Fibroblast of skin of right quadriceps (primary cell): ENCODE data around the gene CEP85L.
A peak's percentile ranks its signal among the peaks of the same experiment; 100 is the strongest.

ENCODE experiments used
- DNase-seq: peaks from one replicate; pipeline ENCODE4 v3.0.0-alpha.2; 2013

The CEP85L gene

DNA sequence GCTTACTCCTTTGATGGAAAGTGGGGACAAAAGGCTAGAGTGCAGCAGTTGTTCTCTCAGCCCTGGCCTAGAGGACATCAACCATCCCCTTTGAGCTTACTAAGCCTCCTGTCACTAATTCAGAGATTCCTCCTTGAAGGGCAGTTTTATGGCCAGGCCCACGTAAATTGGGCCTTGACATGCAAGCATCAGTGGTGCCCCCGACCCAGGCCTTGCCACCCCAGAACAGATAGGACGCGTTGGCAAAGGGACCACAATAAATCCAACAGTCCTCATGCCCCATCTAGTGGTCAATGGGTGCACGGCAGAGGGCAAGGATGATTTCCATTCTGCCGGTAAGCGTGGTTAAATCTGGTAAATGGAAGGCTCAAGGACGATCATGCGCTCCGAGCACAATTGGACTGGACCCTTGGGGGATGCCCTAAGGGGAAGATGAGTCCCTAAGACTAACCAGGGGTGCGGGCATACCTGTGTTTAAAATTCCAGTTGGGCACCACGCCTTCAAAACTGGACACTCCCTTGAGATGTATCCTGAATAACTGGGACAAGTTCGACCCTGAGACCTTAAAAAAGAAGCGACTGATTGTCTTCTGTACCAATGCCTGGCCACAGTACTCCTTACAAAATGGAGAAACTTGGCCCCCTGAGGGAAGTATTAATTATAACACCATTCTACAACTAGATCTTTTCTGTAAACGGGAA, 32.6 kb downstream of the CEP85L start:
- DNase-seq: peak; percentile 26

DNA sequence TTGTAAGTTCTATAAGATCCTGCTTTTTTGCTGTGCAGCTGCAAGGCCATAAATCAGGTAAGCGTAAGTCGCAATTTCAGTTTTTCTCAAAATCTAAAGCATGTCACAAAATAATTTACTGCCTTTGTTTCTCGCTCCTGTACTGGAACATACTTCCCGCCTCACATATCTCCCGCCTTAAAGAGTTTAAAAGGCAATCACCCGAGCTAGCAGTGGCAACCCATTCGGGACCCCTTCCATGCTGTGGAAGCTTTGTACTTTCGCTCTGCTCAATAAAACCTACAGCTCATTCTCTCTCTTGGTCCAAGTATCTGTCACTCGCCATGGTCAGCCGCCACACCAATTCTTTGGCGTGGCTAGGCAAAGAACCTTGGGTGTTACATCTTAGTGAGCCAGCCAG, 34.0 kb downstream of the CEP85L start:
- DNase-seq: no peak

DNA sequence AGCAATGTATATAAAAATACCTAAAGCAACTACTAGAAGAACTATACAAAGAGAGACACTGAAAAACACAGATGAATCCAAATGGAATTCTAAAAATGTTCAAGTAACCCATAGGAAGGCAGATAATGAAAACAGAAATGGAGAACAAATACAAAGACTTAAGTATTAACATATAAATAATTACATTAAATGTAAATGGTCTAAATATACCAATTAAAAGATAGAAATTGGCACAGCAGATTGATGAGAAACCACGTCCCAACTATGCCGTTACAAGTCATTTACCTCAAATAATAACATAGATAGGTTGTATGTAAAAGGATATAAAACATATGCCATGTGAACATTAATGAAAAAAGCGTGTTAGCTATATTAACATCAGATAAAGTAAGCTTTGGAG, 40.1 kb downstream of the CEP85L start:
- no peak for DNase-seq

DNA sequence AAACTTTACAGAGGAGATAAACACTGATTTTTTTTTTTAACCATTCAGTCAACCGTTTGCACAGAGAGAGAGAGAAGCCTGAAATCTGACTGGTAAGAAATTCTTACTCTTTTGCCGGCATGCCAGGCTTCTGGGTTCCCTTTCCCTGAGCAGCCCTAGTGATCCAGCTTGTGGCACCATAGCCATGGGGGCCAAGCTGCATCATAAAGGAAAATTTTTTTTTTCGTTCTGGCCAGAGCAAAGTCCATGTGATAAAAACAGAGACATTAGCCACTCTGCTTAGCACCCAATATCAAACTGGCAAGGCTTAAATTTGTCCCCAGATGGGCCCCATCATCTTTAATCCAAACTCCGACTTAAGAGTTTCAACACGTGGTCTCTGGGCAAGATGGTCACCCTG, 44.5 kb downstream of the CEP85L start:
- no peak for DNase-seq

DNA sequence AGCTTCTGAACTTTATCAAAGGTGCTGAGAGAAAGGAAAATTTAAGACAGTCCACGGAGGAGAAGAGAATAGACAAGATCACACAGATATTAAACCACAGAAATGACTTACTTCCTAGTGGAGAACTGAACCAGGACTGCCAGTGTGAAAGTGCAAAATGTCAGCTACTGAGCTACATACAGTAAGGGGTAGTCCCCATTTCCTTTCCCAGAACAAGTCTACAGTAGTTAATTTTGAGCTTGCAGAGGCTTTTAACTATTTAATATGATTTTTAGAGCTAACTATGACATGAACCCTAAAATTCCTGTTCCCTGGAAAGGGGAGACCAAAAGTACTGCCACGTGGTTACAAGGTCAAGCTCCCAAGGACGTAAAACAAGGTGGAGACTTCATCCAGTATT, 45.1 kb downstream of the CEP85L start:
- DNase-seq: no peak

DNA sequence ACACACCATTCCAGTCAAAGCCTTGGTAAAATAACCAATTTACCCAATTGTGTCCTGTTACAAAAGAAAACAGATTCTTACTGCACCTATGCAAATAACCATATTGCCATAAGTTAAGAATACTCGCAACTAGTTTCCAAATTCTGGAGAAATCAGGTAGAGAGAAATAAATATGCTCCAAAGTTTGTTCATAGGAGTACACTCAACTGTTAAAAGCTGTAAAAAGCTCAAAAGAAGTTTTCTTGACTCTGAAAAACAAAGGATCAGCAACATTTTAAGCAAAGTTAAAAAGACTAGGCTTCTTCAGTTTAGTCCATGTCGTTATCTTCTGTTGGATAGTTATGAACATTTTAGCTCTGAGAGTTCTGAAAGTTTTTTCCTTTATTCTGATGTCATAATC, 48.0 kb downstream of the CEP85L start:
- DNase-seq: no peak

DNA sequence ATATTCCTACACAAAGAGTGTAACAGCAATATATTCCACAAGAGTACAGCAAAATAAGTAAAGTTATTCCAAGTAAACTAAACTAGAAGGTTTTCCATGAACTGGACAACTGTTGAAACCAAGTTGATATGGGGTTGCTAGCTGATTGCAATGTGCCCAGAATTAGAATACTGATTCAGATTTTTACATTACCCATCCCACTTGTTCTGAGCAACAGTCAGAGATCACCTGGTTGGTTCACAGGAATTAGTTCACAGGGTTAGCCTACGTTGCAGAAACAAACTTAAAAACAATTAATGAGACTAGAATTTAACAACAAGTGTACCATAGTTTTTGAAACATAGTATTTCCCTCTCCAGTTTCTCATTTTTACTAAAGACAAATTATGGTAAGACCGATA, 49.1 kb downstream of the CEP85L start:
- no peak for DNase-seq

DNA sequence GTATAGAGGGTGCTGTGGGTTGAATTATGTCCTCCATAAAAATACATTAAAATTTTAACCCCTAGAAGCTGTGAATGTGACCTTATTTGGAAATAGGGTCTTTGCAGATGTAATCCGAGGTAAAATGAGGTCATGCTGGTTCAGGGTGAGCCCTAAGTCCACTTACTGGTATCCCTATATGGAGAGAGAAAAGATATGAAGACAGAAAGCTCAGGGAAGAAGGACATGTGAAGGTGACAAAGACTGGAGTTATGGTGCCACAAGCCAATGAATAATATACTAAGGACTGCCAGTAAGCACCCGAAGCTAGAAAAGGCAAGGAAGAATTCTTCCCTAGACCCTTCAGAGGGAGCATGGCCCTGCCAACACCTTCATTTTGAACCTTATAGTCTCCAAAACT, 53.1 kb downstream of the CEP85L start:
- no peak for DNase-seq

DNA sequence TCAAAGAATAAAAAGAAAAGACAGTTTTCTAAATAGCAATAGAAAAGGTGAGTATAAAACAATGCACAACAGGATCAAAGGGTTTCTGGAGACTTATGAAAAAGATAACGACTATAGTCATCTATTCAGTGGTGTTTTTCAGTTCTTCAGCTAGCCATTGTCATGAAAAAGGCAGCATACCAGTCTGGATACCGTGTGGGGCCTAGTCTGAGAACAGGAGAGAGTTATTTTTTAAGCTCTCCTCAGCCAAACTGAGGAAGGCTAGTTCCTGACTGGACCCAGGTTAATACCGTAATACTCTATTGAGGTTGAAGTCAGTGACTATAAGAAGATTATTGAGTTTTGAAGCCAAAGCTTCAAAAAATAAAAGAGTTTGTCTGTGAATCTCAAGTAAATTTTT, 53.8 kb downstream of the CEP85L start:
- no peak for DNase-seq

DNA sequence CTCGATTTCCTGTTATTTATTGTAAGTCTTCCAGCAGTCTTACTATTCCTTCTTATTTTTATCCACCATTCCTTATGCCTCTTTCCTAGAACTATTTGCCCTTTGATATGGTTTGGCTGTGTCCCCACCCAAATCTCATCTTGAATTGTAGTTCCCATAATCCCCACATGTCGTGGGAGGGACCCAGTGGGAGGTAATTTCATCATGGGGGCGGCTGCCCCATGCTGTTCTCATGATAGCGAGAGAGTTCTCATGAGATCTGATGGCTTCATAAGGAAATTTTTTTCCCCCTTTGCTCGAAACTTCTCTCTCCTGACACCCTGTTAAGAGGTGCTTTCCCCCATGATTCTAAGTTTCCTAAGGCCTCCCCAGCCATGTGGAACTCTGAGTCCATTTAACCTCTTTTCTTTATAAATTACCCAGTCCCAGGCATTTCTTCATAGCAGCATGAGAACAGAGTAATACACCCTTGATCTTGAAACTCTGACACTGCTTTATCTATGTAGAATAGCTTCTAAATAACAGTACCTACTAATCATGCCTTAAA, 54.5 kb downstream of the CEP85L start:
- no peak for DNase-seq

DNA sequence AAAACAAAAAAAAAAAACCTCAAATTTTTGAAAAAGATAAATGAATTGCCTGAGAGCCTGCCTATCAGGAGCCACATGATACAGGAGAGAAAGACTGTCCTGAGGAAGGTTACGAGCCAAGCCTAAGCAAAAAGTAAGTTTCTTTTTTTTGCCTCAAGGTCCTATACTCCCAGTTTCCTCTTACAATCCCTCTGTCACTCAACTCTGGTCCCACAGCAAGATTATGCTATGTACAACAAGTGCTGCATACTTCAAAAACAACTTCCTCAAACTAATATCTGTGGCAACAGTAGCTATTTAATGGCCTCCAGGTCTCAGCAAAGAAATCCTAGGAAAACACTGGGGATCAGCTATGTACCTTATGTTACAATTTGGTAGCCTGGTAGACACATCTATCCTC, 56.5 kb downstream of the CEP85L start:
- DNase-seq: no peak

DNA sequence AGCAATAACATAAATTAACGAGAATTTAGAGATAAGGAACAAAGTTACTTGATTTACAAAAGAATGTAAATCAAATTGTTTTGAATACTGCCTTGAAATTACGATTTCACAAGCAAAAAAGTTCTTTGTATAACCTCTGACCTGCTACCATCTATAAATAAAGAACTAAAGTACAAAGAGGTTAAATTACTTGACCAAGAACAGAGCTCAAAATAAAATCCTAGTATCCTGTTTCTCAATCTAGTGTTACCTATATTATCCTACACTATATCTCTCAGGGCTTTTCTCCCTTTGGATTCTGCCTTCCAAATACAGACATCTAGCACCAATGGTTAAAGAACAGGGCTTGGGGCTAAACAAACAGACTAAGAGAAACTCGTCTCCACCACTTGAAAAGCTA, 59.5 kb downstream of the CEP85L start:
- no peak for DNase-seq

DNA sequence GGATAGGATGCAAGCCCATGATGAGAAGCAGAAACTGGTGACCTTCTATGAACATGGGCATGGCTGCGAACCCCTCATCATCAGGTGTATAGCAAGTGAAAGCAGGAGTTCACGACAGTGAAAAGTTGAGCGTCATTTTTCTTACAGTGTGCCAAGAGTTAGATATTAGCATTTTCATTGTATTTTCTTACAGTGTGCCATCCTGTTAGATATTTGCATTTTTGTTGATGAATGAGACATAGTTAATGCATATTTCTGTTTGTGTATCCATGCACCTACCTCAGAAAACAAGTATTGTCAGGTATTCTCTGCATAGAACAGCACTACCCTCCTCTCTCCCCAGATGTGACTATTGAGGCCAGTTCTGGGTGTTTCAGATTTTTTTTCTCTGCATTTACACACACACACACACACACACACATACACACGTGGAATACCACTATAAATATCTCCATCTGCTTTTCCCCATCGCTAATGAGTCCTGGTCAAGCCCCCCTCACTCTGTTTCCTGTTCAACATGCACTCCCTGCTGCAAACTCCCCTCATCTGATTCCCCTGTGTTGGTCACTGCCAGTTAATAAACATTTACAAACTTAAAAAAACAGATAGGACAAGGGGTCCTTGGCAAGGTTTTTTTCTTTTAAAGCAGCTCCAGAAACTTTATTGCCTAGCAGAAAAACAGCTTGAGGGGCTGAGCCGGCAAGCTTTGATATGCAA, 61.6 kb downstream of the CEP85L start:
- peak; percentile 8 for DNase-seq

DNA sequence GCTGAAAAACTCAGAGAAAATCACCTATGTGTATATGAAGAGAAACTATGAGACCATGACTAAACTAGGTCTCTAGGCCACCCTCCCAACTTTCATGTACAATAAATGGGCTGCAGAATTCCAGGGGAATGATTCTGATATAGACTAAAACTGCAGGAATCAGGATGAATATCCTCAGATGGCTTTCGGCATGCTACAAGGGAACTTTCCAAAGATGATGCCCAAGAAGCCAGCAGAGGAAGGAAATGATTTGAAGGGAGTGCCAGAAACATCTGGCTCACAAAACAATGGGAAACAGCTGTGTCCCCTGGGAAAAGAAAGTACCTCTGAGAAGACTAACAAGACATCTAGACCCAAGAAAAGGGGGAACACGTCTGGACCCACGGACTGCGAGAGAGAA, 62.2 kb downstream of the CEP85L start:
- peak; percentile 22 for DNase-seq

DNA sequence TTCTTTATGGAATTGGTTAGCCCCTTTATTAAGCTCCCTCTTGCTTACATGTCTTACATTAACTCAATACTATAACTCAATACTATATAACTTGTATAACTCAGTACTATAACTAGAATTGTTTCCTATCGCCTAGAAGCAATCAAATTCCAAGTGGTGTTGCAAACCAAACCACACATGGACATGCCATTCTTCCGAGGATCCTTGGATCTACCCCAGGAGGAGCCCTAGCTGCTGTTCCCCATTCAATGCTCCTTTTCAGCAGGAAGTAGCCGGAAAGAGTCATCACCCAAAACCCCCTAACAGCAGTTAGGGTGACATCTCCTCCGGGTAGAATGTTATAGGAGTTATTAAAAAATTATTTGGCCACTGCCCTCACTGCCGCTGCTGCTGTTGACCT, 62.8 kb downstream of the CEP85L start:
- DNase-seq: peak; percentile 42

DNA sequence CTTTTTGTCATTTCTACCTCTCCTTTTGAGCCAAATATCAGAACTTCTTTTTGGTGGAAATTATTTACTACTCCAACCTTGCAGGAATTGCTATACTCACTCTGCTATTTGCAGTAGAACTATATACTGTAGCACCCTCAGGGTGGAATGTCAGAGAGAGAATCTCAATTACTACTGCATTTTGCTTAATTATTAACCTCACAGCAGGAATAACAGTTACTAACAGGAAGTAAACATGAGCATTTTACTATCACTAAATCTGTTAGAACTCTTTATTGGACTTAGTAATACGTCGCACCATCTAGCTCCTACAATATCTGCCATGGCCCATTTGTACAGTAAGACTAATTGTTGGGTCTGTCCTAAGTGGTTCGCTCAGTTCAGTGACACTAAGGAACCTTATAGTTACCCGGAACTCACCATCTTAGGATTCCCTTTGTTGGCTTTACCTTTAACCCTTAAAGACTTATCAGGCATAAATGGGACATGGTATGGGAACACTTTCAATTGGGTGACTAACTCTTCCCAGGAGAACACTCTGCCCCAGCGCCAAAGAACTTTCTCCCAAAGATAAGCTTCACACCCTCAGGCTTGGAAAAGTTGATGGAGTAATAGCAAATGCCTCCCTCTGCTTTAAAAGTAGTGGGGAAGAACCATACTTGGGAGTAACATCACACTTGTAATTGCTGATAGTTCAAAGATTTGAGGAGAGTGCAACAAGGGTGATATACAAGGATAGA, 64.5 kb downstream of the CEP85L start:
- no peak for DNase-seq

DNA sequence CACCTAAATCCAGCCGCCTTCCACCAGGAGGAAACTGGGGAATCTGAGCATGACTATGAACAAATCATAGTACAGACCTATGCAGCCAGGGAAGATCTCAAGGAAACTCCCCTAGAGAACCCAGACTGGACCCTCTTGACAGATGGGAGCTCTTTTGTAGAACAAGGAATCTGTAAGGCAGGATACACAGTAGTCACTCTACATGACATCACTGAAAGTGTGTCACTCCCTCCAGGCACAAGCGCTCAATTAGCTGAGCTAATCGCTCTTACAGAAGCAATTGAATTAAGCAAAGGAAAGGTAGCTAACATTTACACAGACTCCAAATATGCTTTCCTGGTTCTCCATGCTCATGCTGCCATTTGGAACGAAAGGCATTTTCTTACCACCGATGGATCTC, 66.5 kb downstream of the CEP85L start:
- DNase-seq: no peak

DNA sequence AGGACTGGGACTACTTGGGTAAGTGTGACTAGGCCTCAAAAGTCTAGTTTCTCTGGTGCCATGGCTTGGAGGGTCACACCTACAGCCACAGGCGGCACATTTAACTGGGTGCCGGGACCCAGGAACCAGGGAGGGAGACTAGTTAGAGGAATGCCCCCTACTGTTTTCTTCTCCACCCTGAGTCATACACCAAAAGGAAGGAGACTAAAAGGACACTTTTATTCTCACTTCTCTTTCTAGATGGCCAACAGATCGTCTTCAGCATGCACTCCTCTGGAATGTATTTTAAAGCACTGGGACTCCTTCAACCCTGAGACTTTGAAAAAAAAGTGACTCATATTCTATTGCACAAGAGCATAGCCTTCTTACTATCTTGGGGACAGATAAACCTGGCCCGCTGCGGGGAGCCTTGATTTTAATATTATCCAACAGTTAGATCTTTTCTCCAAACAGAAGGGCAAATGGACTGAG, 69.9 kb downstream of the CEP85L start:
- DNase-seq: peak; percentile 65

DNA sequence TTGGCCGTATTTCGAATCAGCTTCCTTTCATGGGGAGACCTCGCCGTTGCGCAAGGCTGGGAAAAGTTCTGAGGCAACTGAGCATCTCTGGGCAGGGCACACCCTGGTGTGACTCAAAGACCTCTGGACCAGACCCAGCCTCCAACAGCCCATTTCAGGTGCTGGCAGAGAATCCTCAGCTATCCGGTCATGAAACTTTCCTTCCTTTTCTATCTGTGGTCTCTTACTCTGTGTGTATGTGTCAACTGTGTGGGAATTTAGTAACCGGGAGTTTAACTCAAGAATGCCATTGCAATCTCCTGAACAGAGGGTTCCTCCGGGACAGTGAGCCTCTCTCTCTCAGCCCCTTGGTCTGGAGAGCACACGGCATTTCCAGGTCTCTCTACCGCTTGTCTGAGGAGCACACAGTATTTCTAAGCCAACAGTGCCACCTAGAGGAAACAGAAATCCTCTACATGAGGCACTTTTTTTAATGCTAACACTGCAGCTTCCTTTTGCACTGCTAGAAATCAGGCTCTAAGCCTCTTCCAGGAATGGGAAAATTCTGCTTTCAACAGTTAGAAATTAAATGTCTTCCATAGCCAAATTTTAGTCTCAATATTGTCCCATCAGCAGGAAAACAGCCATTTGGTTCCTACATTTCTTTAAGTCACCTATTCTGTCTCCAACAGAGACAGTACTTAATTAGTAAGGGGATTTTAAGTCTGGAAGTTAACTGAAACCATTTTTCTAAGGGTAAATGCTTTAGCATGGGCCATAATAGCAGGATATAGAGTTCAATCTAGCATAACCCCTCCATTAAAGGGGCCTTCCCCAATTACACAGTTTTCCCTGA, 70.6 kb downstream of the CEP85L start:
- DNase-seq: peak; percentile 70

DNA sequence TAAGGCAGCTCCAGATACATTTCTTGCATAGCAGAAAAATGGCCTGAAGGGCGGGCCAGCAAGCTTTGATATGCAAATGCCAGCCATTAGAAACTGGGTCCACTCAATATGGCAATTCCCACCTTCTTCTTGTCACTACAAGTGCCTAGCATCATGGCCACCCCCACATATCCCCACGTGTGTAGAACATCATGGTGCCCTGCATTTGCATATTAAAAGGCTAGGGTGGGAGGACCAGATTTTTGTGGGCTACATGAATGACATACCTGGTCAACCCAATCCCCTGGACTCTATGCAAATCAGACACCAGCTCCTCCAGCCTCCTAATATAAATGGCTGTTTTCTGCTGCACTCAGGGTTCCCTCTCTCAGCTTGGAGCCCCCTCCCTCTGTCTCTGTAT, 71.6 kb downstream of the CEP85L start:
- DNase-seq: no peak

DNA sequence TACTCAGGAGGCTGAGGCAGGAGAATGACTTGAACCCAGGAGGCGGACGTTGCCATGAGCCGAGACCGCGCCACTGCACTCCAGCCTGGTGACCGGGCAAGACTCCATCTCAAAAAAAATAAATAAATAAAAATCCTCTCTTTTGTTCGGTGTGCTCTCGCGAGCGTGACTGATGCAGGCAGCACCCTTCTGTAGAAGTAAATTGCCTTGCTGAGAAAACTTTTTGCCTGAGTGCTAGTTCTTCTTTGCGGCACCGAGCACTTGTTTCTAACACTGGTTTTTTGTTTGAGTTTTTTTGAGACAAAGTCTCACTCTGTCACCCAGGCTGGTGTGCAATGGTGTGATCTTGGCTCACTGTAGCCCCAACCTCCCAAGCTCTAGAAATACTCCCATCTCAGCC, 72.8 kb downstream of the CEP85L start:
- DNase-seq: no peak

DNA sequence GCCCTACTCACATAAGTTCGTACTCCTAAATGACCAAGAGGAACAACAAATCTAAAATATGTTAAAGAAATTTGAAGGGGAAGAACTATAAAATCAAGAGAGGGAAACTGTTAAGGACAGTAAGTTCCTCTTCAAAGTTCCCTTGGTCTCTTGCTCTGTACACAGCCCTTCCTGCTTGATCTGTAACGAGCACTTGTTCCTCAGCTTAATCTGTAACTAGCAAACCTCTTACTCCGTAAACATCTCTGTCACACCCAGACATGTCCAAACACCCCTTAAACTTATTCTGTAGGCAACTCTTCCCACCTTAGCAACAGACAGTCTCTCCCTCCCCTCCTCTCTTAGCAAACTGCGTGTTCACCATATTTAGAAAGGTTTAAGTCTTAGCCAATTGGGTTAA, 73.4 kb downstream of the CEP85L start:
- no peak for DNase-seq
